NCI-H2227 treated with DMSO at 0.1 percent for 48 hours (cell line): Measurements from ENCODE around the gene ZNF93.
A peak's percentile ranks its signal among the peaks of the same experiment; 100 is the strongest.
"Not testable (repeated sequence)": the region's sequence is repeated elsewhere in the genome, so short reads cannot be mapped to it uniquely, and the experiment has no call there.

ENCODE experiments used
- DNase-seq: peaks from one replicate; lab custom pipeline; 2025; lab: John Stamatoyannopoulos, UW

Gene ZNF93

DNA sequence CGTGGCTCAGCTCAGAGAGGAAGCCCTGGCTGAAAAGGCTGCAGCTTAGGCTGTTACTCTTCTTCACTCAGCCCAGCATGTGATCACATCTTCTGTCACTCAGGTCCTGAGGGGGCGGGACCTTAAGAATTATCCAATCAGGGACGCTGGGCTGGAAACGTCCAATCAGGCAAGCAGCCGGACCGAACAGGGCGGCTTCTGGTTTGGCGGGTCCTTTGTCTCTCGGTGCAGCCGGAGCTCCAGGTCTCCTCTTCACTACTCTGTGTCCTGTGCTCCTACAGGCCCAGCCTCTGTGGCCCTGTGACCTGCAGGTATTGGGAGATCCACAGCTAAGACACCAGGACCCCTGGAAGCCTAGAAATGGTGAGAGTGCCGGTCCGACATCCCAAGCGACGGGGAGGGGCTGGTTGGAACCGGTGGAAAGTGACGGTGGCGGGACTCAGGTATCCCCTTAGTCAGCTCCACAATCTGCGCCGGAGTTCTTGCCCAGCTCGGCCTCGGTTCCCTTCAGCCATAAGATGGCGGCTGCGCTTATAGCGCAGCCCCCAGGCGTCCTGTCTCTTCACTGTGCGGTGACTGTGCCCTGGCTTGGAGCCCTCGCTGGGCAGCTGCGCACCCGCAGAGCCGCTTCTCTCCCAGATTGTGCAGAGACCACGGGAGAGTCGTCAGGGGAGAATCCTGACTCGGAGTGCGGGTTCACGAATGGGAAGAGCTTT is at the start of gene ZNF93:
Gene ZNF93 (plus strand): TSS at position 218 of the 716 bp plus-strand sequence. CDS start 143 bp downstream, at position 361.
- peak; percentile 85 for DNase-seq

DNA sequence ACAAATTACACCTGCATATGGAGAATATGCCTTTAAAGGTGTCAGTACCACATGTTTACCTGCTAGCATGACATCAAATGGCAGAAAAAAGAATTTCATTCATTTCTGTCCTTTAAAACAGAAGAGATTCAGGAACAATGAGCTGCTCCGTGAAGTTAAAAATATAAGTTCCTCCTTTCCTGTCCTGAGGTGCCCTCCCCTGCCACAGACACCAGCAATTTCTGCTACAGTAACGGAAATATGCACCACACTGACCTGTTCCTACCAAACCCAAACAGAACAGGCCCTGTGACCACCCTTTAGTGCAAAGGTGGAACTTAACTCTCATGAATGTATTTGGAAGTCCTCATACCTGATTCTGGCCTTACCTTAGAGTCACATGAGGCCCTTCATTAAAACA is 49.0 kb upstream of the ZNF93 start:
- DNase-seq = not testable (repeated sequence)

GRCh38 chr19:19858751-19859150 is 42.0 kb upstream of the ZNF93 start:
- no peak for DNase-seq

GRCh38 chr19:19860756-19861390 is 39.9 kb upstream of the ZNF93 start:
- no peak for DNase-seq

DNA sequence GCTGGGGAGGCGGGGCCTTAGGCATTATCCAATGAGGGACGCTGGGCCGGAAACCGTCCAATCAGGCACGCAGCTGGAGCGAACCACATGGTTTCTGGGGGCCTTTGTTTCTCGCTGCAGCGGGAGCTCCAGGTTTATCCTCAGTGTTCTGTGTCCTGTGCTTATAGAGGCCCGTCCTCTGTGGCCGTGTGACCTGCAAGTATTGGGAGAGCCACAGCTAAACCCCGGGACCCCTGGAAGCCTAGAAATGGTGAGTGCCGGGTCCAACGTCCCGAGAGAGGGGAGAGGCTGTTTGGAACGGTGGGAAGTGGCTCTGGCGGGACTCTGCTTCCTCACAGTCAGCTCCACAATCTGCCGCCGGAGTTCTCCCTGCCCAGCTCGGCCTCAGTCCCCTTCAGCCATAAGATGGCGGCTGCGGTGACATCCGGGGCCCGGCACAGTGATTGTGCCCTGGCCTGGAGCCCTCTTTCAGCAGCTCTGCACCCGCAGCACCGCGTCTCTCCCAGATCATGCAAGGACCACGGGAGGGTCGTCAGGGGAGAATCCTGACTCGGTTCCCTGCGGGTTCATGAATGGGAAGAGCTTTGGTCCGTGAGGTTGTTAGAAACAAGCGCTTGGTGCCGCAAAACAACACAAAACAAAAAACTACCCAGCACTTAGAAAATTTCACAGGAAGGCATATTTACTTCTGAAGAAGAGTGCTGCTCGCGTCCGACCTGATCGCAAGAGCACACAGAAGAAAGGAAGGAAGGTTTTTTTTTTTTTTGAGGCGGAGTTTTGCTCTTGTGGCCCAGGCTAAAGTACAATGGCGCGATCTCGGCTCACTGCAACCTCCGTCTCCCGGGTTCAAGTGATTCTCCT is 34.8 kb upstream of the ZNF93 start, which contains the start of gene ZNF253:
Gene ZNF253 (plus strand): TSS at position 133 of the 861 bp plus-strand sequence. CDS start 115 bp downstream, at position 248.
- DNase-seq = peak; percentile 88

GRCh38 chr19:19866611-19867248 is 34.0 kb upstream of the ZNF93 start:
- no peak for DNase-seq

DNA sequence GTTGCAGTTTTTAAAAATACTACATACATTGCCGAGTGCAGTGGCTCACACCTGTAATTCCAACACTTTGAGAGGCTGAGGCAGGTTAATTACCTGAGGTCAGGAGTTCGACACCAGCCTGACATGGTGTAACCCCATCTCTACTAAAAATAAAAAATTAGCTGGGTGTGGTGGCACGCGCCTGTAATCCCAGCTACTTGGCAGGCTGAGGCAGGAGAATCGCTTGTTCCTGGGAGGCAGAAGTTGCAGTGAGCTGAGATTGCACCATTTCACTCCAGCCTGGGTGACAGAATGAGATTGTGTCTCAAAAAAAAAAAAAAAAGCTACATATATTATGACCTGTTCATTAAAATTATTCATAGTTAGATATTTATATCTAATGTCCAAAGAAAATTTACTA is 30.7 kb upstream of the ZNF93 start:
- not testable (repeated sequence) for DNase-seq

DNA sequence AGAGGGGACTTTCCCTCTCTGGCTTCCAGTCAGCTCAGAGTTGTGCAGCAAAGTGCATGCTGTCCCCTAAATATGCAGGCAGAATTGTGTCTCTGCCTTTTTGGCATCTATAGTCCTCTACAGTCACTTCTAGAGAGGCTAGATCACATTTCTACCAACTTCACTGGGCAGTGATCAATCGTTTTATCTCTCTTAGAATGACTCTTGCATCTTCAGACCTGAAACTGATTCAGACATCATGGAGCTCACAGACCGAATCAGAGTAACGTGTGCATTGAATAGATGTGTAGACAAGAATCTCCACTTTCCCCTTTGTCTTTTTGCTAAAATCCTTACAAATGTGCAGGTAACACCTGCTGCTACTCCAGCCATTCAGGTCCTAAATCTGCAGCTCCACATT is 28.8 kb upstream of the ZNF93 start:
- no peak for DNase-seq

DNA sequence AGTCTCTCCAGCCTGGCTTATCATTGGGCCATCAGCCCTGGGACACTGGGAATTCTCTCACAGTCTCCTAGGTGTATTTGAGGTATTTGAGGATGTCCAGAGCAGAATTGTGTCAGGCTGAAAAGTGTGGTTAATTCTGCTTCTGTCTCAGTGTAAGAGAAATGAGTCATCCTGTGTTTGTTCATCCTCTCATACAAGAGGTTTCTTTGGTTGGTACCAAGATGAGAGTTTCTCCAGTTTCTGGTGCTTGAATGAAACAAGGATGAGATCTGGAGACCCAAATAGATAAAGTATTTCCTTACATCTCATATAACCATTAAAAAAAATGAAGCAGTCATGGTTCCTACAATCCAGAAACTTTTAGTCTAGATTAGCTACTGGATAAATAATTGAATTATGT is 27.4 kb upstream of the ZNF93 start:
- no peak for DNase-seq

DNA sequence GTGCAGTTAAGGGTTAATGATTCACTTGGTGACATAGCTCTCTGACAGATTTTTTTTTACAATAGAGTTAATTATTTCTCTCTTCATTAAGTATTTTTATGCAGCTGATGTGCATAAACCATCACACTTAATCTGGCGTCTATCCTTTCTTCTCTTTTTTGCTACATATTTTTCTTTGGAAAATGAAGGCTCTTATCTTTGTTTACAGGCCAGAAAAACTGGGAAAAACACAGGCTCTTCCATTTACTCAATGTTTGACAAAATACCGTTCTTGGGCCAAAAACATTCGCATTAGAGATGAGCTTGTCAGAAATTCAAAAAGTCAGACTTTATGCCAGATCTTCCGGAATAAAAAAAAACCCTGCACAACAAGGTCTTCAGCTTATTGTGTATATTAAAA is 23.0 kb upstream of the ZNF93 start:
- DNase-seq = no peak

DNA sequence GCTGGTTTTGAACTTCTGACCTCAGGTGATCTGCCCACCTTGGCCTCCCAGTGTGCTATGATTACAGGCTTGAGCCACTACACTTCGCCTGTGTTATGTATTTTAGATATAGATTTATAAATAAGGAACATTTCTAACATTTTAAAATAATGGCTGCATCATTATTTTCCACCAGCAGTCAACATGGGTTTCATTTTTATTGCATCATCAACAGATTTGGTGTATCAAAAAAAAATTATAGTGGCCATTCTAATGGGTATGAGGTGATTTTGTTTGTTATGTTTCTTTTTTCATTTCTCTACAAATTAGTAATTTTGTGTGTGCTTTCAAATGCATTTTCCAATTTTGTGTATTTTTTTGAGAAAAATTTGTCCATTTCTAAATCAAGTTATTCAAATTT is 16.2 kb upstream of the ZNF93 start:
- no peak for DNase-seq

DNA sequence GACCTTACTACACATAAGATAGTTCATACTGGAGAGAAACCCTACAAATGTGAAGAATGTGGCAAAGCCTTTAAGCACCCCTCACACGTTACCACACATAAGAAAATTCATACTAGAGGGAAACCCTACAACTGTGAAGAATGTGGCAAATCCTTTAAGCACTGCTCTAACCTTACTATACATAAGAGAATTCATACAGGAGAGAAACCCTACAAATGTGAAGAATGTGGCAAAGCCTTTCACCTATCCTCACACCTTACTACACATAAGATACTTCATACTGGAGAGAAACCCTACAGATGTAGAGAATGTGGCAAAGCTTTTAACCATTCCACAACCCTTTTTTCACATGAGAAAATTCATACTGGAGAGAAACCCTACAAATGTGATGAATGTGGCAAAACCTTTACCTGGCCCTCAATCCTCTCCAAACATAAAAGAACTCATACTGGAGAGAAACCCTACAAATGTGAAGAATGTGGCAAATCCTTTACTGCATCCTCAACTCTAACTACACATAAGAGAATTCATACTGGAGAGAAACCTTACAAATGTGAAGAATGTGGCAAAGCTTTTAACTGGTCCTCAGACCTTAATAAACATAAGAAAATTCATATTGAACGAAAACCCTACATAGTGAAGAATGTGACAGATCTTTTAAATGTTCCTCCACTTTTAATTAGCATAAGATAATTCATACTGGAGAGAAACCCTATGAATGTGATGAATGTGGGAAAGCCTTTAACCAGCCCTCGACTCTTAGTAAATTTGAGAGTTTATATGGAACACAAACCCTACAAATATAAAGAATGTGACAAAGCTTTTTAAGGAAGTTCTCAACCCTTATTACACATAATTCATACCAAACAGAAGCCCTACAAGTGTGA is 8.4 kb upstream of the ZNF93 start:
- DNase-seq = not testable (repeated sequence)

DNA sequence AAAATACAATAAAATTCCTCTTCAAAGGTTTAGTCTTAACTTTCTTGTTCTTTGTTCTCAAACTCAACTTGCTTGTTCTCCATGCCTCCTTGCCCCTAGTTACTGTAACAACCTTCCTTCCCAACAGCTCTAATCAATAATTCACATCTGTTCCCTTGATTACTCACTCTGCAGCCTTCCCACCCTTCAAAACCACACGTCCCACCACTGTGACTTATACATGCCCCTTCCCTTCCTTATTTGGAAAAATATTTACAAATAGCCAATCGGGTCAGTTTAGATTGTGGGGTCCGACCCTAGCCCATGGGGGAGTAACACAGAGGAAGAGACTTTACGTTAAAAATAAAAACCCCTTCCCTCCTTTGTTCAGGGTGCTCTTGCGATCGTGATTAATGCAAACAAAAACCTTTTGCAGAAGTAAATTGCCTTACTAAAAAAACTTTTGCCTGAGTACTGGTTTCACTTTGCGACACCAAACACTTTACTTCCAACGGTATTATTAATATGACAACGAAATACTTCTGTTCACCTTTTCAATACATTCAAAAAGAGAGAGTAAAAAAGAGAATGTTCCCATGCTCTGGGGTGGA is 512 bp upstream of the ZNF93 start:
- DNase-seq = no peak

GRCh38 chr19:19907551-19907950 is 6.8 kb downstream of the ZNF93 start:
- DNase-seq = not testable (repeated sequence)

DNA sequence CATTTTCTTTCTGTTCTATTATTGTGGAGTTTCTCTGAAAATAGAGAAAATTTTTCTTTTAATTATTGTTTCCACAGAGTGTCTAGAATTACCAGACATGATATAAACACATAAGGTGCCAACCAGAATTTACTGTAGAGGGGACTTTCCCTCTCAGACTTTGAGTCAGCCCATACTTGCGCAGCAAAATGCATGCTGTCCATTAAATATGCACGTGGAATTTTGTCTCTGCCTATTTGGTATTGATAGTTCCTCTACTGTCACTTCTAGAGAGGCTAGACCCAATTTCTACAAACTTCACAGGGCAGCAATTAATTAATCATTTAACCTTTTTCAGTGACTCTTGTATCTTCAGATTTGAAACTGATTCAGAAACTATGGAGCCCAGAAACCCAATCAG is 8.9 kb downstream of the ZNF93 start:
- no peak for DNase-seq

GRCh38 chr19:19911150-19911549 is 10.4 kb downstream of the ZNF93 start:
- no peak for DNase-seq

DNA sequence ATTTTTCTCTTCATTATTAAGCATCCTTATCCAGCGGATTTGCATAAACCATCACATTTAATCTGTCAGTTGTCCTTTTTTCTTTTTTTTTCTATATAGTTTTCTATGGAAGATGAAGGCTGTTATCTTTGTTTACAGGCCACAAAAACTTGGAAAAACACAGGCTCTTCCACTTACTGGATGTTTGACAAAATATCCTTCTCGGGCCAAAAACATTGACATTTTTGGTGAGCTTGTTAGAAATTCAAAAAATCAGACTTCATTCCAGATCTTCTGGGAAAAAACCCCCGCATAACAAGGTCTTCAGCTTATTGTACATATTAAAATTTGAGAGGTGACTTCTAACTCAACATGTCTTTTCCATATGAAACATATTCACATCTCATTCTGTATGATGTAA is 13.8 kb downstream of the ZNF93 start:
- no peak for DNase-seq

DNA sequence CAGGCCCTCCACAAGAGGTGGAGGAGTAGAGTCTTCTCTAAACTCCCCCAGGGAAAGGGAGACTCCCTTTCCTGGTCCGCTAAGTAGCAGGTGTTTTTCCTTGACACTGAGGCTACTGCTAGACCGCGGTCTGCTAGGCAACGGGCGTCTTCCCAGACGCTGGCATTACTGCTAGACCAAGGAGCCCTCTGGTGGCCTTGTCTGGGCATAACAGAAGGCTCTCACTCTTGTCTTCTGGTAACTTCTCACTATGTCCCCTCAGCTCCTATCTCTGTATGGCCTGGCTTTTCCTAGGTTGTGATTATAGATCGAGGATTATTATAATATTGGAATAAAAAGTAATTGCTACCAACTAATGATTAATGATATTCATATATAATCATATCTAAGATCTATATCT is 29.7 kb downstream of the ZNF93 start:
- not testable (repeated sequence) for DNase-seq

- DNase-seq = not testable (repeated sequence)
Measured at GRCh38 chr19:19933432-19934314, 32.9 kb downstream of the ZNF93 start.

DNA sequence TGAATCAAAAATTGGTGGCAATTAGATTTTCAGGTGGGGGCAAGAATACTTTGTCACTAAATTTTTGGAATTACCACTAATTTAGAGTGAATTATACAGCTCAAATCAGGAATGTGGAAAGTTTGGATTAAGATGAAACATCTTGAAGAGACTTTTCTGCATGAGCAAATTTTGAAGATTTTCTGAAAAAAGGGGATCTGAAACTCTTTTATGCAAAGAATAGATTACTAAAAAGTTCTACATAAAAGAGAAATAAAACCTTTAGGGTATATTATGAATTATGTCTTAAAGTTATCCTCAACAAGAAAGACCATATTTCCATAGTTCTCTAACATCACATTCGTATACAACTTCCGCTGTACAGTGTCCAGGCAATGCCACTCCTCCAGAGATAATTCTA is 36.7 kb downstream of the ZNF93 start:
- DNase-seq = no peak
